Transverse colon (tissue), 3 donors: ENCODE results near the gene DOCK10.

ENCODE experiments used
- EP300 ChIP-seq: sonication (generic); formaldehyde crosslinking; IDR thresholded peaks from one replicate; pipeline ENCODE4 v1.6.1; 2017; ENCODE audit warnings: antibody characterized with exemption, low read depth
- POLR2A ChIP-seq: fragments of 450-650 bp; IDR thresholded peaks from one replicate; pipeline ENCODE4 v1.6.1; 2016; ENCODE audit warnings: antibody characterized with exemption, mild to moderate bottlenecking, moderate library complexity
- TF ChIP-seq, protein P1 (sequence below), 5 experiments: fragments of 200-600 bp in 3 of 5; fragments of 450-650 bp in 2 of 5; sonication (generic) in 3 of 5; IDR thresholded peaks; 1 replicate in 2 of 5; 2 replicates in 3 of 5; pipeline ENCODE4 v1.5.1; 2016 to 2017; ENCODE audit warnings: antibody characterized with exemption in 5 of 5, inconsistent platforms in 3 of 5, mild to moderate bottlenecking in 2 of 5, moderate library complexity in 1 of 5

DNA sequence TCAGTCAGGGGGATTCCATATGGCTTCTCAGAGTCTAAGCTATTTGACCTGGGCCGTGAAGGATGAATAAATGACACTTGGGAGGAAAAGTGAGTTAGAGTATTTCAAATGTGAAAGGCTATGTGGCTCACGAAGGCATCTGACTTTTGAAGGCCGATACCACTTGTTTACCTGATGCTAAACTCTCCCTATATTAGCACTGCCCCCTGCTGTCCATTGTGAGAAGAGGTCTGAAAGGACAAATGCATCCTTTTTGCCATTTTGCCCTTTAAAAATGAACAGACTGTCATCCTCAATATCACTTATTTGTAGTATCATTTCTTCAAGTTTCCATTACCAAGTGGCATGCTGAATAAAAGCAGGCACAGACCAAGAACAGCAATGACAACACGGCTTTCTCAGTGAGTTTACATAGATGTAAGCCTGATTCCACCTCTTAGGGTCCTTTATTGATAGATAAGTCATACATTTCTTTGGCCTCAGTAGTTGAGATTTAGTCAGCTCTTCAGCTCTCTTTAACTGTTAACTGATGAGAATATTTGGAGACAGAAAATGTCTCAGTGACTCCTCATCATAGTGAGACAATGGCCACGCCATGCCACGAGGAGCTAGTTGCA is 40.1 kb downstream of the DOCK10 start:
- TF ChIP-seq, protein P1, sequence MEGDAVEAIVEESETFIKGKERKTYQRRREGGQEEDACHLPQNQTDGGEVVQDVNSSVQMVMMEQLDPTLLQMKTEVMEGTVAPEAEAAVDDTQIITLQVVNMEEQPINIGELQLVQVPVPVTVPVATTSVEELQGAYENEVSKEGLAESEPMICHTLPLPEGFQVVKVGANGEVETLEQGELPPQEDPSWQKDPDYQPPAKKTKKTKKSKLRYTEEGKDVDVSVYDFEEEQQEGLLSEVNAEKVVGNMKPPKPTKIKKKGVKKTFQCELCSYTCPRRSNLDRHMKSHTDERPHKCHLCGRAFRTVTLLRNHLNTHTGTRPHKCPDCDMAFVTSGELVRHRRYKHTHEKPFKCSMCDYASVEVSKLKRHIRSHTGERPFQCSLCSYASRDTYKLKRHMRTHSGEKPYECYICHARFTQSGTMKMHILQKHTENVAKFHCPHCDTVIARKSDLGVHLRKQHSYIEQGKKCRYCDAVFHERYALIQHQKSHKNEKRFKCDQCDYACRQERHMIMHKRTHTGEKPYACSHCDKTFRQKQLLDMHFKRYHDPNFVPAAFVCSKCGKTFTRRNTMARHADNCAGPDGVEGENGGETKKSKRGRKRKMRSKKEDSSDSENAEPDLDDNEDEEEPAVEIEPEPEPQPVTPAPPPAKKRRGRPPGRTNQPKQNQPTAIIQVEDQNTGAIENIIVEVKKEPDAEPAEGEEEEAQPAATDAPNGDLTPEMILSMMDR (IDR thresholded peaks at IDR 0.05): peak; percentile 70 to 88 (median 74)
- TF ChIP-seq POLR2A (no peak), EP300 (no peak)
